Neural cell (in vitro differentiated cells): ENCODE measurements around the gene LAGE3.

Source experiments
- EZH2 ChIP-seq: fragments of 200-600, 300-800 bp; shearing (Covaris generic), sonication (generic); IDR thresholded peaks from 2 replicates; pipeline ENCODE4 v1.6.1; 2014; ENCODE audit warnings: antibody characterized with exemption, low read length, borderline replicate concordance, mild to moderate bottlenecking; ENCODE audit not compliant: insufficient read depth, poor library complexity, severe bottlenecking
- POLR2AphosphoS5 ChIP-seq: IDR thresholded peaks from 2 replicates; pipeline ENCODE4 v1.6.1; 2012
- TF ChIP-seq, protein P1 (sequence below): fragments of 450-650 bp; IDR thresholded peaks from 2 replicates; pipeline ENCODE4 v1.5.1; 2014; ENCODE audit warnings: antibody characterized with exemption, mild to moderate bottlenecking, moderate library complexity; ENCODE audit not compliant: poor library complexity, severe bottlenecking

DNA sequence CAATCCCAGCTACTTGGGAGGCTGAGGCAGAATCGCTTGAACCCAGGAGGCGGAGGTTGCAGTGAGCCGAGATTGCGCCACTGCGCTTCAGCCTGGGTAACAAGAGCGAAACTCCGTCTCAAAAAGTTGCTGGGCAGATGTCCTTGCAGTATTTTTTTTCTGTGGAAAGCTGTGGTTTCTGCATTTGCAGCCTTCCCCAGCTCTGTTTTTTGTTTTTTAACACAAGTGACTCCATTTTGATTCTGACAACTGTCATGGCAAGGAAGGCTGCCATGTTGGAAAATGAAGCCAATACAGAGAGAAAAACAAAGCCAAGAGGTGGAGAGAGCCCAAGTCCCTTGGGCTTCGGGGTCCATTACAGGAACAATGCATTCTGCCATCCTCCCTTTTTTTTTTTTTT, 23.0 kb upstream of the LAGE3 start:
- TF ChIP-seq POLR2AphosphoS5 (no peak), EZH2 (no peak)
- TF ChIP-seq, protein P1, sequence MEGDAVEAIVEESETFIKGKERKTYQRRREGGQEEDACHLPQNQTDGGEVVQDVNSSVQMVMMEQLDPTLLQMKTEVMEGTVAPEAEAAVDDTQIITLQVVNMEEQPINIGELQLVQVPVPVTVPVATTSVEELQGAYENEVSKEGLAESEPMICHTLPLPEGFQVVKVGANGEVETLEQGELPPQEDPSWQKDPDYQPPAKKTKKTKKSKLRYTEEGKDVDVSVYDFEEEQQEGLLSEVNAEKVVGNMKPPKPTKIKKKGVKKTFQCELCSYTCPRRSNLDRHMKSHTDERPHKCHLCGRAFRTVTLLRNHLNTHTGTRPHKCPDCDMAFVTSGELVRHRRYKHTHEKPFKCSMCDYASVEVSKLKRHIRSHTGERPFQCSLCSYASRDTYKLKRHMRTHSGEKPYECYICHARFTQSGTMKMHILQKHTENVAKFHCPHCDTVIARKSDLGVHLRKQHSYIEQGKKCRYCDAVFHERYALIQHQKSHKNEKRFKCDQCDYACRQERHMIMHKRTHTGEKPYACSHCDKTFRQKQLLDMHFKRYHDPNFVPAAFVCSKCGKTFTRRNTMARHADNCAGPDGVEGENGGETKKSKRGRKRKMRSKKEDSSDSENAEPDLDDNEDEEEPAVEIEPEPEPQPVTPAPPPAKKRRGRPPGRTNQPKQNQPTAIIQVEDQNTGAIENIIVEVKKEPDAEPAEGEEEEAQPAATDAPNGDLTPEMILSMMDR = no peak
